Kidney (tissue), 14 donors: ENCODE data around the gene PRB3. TPM values are rescaled to one million over a fixed set of nuclear protein-coding genes. Genes with fewer than 3 reads are reported as not detected.

Experiments
- DNase-seq, 5 donors: peaks; one replicate each; pipeline ENCODE4 v3.0.0-alpha.2; 2013 to 2020
- FAIRE-seq: peaks from 2 replicates; lab custom pipeline; 2012; peaks lifted over from hg19 to GRCh38; lab: Jason Lieb, UNC
- H3K27ac ChIP-seq, 2 donors: one replicate each; pipeline ENCODE4 v1.7.0; 2013; ENCODE audit warnings: low read depth in 2 of 2, low read length in 2 of 2, inconsistent platforms in 1 of 2
- H3K27me3 ChIP-seq: one replicate; pipeline ENCODE4 v1.7.1; 2013; ENCODE audit warnings: low read length, inconsistent platforms; ENCODE audit not compliant: control insufficient read depth, insufficient read depth
- H3K36me3 ChIP-seq, 3 donors: one replicate each; pipeline versions ENCODE4 v1.7.0 to v1.7.1; 2013; ENCODE audit warnings: low read length in 3 of 3, control low read depth in 1 of 3, inconsistent platforms in 1 of 3; ENCODE audit not compliant: insufficient read depth in 3 of 3, control insufficient read depth in 2 of 3
- H3K4me1 ChIP-seq, 3 donors: one replicate each; pipeline versions ENCODE4 v1.7.0 to v1.7.1; 2013; ENCODE audit warnings: low read length in 3 of 3, inconsistent platforms in 1 of 3, low read depth in 1 of 3; ENCODE audit not compliant: control insufficient read depth in 2 of 3, insufficient read depth in 2 of 3
- H3K4me3 ChIP-seq, 3 donors: one replicate each; pipeline versions ENCODE4 v1.7.0 to v1.8.1; 2013; ENCODE audit warnings: low read length in 3 of 3, control low read depth in 1 of 3, inconsistent platforms in 1 of 3
- H3K9ac ChIP-seq, 3 donors: one replicate each; pipeline versions ENCODE4 v1.7.0 to v1.7.1; 2013; ENCODE audit warnings: low read length in 3 of 3, control low read depth in 1 of 3, inconsistent platforms in 1 of 3
- H3K9me3 ChIP-seq, 3 donors: one replicate each; pipeline versions ENCODE4 v1.7.0 to v1.7.1; 2013; ENCODE audit warnings: low read length in 3 of 3, control low read depth in 1 of 3, inconsistent platforms in 1 of 3; ENCODE audit not compliant: control insufficient read depth in 2 of 3, insufficient read depth in 1 of 3
- intact Hi-C: fragments of 100-400 bp; cut with DNase I; formaldehyde crosslinking; loops from one replicate; pipeline ENCODE4 v1.11.1; 2022
- polyA plus RNA-seq: library from polyadenylated mRNA; stranded (reverse); fragments of 350-450 nt; fragmentation: Illumina TruSeq; extraction: RNeasy Lipid Tissue Mini Kit (QIAGEN cat#74804); gene quantifications from one replicate; pipeline ENCODE4 v1.2.3, GENCODE V29; 2014; ENCODE audit warnings: low read depth, low replicate concordance; ENCODE audit not compliant: insufficient read depth
- total RNA-seq: library from RNA; stranded (reverse); fragmentation: NEBNext Ultra II Directional; extraction: Animal tissue kit (Norgen Biotek cat#: 25700); gene quantifications from one replicate; pipeline ENCODE4 v1.2.1, GENCODE V29; 2021
- TF ChIP-seq, protein P1 (sequence below): IDR thresholded peaks from 3 replicates; pipeline ENCODE4 v1.5.1; 2012; ENCODE audit warnings: mild to moderate bottlenecking, moderate library complexity, borderline replicate concordance; ENCODE audit not compliant: insufficient read depth; ENCODE audit errors: extremely low read depth
- donor health status: control.
- donor health status: control.
- donor health status: control.
- donor health status: control.
- donor health status: control.
- donor health status: DM: yes; HTN: yes; CAD: no.
- donor health status: Normal renal cell carcinoma (clear cell type).

PRB3 gene
- total and polyA plus RNA-seq, 2 donors from 2014 or later = not detected

DNA sequence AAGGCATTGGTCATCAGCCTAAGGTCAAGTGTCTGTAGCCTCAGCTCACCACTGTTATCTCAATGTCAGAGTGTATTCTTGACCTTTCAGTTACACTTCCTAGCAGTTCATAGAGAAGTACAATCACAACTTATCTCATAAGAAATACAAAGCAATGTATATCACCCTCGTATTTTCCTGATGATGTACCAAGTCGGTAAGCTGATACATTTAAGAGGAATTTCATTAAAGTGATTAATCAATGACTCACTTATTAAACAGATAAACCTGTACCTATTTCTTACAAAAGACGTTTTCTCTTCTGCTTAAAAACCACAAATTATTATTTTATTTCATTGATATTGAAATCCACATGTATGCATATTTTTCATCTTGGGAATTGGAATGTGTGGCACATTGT lies 3.9 kb upstream of the PRB3 start:
- no peak for FAIRE-seq

DNA sequence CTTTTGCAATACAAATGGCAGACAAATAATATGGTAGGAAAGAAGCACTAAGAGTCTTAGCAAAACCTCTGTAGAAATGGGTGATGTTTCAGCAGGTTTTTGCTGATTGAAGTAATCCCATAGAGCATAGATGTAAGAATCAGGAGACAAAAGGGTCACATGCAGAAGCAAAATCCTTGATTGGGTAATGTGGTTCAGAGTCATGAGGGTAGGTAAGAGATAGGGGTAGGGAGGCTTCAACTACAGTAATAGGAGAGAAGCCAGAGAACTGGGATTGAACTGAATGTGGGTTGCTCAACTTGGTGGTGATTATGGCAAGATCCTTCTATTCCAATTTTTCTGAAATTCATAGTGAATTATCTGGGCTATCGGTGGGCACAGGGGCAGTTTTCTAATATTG lies 5.0 kb downstream of the PRB3 start:
- Histone ChIP-seq H3K9ac (no peak overlapping the region), H3K4me3 (no peak overlapping the region), H3K36me3 (no peaks in the 10 kb centered on the region), H3K4me1 (no peaks in the 10 kb centered on the region), H3K27me3 (no peaks in the 10 kb centered on the region), H3K27ac (no peak overlapping the region), H3K9me3 (peaks cover 0 to 4% (median 0%) of the 10 kb centered on the region in 3 donors)
- intact Hi-C loops = no loop called here
- no peak for DNase-seq
- TF ChIP-seq, protein P1, sequence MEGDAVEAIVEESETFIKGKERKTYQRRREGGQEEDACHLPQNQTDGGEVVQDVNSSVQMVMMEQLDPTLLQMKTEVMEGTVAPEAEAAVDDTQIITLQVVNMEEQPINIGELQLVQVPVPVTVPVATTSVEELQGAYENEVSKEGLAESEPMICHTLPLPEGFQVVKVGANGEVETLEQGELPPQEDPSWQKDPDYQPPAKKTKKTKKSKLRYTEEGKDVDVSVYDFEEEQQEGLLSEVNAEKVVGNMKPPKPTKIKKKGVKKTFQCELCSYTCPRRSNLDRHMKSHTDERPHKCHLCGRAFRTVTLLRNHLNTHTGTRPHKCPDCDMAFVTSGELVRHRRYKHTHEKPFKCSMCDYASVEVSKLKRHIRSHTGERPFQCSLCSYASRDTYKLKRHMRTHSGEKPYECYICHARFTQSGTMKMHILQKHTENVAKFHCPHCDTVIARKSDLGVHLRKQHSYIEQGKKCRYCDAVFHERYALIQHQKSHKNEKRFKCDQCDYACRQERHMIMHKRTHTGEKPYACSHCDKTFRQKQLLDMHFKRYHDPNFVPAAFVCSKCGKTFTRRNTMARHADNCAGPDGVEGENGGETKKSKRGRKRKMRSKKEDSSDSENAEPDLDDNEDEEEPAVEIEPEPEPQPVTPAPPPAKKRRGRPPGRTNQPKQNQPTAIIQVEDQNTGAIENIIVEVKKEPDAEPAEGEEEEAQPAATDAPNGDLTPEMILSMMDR = no peak
- FAIRE-seq = no peak

More for the DNA sequence above, 3.9 kb upstream of the PRB3 start:
- intact Hi-C loops = no loop called here
- Histone ChIP-seq H3K36me3 (no peaks in the 10 kb centered on the region), H3K4me1 (no peaks in the 10 kb centered on the region), H3K4me3 (no peak overlapping the region), H3K9ac (no peak overlapping the region), H3K27ac (no peak overlapping the region), H3K9me3 (no peaks in the 10 kb centered on the region), H3K27me3 (no peaks in the 10 kb centered on the region)
- DNase-seq = no peak
- TF ChIP-seq, protein P1 = no peak

DNA sequence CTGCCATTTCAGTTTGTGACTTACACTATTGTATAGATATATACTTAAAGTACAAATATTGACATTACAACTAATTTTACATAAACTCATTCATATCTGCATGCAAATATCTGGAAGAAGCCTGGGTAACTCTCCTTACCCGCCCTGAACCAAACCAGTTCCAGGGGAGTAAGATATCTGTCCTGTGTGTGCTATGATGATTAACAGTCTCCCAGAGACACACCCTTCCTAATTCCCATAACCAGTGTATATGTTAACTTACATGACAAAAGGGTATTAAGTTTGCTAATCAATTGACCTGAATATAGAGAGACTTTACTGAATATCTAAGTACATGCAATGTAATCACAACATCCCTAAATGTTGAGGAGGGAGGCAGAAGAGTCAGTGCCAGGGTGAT lies 23.0 kb downstream of the PRB3 start:
- no peak for FAIRE-seq
- no peaks in the 10 kb centered on the region for H3K27me3 ChIP-seq
- no peaks in the 10 kb centered on the region for H3K9me3 ChIP-seq
- H3K4me1 ChIP-seq = no peaks in the 10 kb centered on the region
- no peak overlapping the region for H3K27ac ChIP-seq
- no peaks in the 10 kb centered on the region for H3K36me3 ChIP-seq
- no peak overlapping the region for H3K4me3 ChIP-seq
- no peak overlapping the region for H3K9ac ChIP-seq
- no peak for DNase-seq
- TF ChIP-seq, protein P1 = no peak
- intact Hi-C loops = no loop called here

- Histone ChIP-seq H3K4me1 (no peaks in the 10 kb centered on the region), H3K9ac (no peak overlapping the region)
Measured at GRCh38 chr12:11242656-11243055, 26.9 kb downstream of the PRB3 start.

More at GRCh38 chr12:11242656-11243055, 26.9 kb downstream of the PRB3 start:
- TF ChIP-seq, protein P1 = no peak
- H3K36me3 ChIP-seq = no peaks in the 10 kb centered on the region
- no peaks in the 10 kb centered on the region for H3K9me3 ChIP-seq
- intact Hi-C loops = no loop called here
- DNase-seq (no peak), FAIRE-seq (no peak)
- H3K27ac ChIP-seq = no peak overlapping the region
- no peak overlapping the region for H3K4me3 ChIP-seq
- no peaks in the 10 kb centered on the region for H3K27me3 ChIP-seq
